ENCODE data around the gene ERVW-1.

DNA sequence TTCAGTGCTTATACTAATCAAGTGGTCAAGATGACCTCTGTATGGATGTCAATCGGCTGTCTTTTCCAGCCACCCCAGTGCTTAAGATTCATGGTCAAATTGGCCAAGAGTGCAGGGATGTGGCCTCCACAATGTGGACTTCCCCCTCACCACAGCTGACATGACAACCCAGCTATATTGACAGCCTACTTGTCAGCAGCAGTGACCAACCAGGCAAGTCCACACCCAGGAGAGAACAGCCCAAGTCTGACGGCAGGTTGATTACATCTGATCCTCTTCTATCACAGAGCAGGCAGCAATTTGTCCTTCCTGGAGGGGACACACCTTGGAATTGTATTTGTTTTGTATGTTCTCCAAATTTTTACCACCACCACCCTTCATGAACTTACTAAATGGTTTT lies 8.2 kb upstream of the ERVW-1 start:
- TF ChIP-seq, protein P1, sequence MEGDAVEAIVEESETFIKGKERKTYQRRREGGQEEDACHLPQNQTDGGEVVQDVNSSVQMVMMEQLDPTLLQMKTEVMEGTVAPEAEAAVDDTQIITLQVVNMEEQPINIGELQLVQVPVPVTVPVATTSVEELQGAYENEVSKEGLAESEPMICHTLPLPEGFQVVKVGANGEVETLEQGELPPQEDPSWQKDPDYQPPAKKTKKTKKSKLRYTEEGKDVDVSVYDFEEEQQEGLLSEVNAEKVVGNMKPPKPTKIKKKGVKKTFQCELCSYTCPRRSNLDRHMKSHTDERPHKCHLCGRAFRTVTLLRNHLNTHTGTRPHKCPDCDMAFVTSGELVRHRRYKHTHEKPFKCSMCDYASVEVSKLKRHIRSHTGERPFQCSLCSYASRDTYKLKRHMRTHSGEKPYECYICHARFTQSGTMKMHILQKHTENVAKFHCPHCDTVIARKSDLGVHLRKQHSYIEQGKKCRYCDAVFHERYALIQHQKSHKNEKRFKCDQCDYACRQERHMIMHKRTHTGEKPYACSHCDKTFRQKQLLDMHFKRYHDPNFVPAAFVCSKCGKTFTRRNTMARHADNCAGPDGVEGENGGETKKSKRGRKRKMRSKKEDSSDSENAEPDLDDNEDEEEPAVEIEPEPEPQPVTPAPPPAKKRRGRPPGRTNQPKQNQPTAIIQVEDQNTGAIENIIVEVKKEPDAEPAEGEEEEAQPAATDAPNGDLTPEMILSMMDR (IDR thresholded peaks at IDR 0.05; ENCODE audit: low read length): no peak
- TF ChIP-seq EZH2 (optimal IDR thresholded peaks at IDR 0.05; ENCODE audit: low read depth, low read length) (no peak), EZH2phosphoT487 (IDR thresholded peaks at IDR 0.05; ENCODE audit: low read length) (no peak)
